IMR-90 (cell line): ENCODE results near the gene FTO. TPM values are rescaled to one million over a fixed set of nuclear protein-coding genes. Genes with fewer than 3 reads are reported as not detected.
A peak's percentile ranks its signal among the peaks of the same experiment; 100 is the strongest.

Source experiments
- ATAC-seq: fragments of 200-7000 bp; cut with Tn5 transposase; 2 replicates; pipeline ENCODE4 v1.9.1; 2020; ENCODE audit warnings: low read depth, mild to moderate bottlenecking, moderate library complexity
- BruUV-seq: library from RNA; stranded (reverse); fragments of 400-500 nt; replicated peaks from 2 replicates; lab custom pipeline; 2021; lab: Mats Ljungman, UMichigan
- CTCF ChIA-PET: fragments of 300-600 bp; formaldehyde crosslinking; extraction: SDS; loops from one replicate; lab custom pipeline; 2021; ENCODE audit warnings: antibody characterized with exemption; lab: Yijun Ruan, JAX
- POLR2A ChIA-PET: fragments of 300-600 bp; sonication (Branson Sonifier 250); formaldehyde crosslinking; loops from one replicate; lab custom pipeline; 2022; ENCODE audit warnings: antibody characterized with exemption; ENCODE audit not compliant: unreplicated experiment; lab: Charles Lee
- DNase-seq: peaks from one replicate; pipeline ENCODE4 v3.0.0; 2013
- H2AFZ ChIP-seq: replicated peaks from 2 replicates; pipeline ENCODE3; 2013; ENCODE audit warnings: low read length, mild to moderate bottlenecking; ENCODE audit not compliant: poor library complexity
- H2AK5ac ChIP-seq: 2 replicates; pipeline ENCODE4 v1.6.1; 2013; ENCODE audit warnings: low read depth, low read length, inconsistent platforms
- H2AK9ac ChIP-seq: replicated peaks from 2 replicates; pipeline ENCODE3; 2013; ENCODE audit warnings: mild to moderate bottlenecking, low read depth, low read length, moderate library complexity; ENCODE audit not compliant: poor library complexity
- H2BK120ac ChIP-seq: 2 replicates; pipeline ENCODE4 v1.6.1; 2013; ENCODE audit warnings: low read depth, low read length, inconsistent platforms
- H2BK15ac ChIP-seq: 3 replicates; pipeline ENCODE4 v1.6.1; 2013; ENCODE audit warnings: low read depth, low read length, inconsistent platforms
- H2BK20ac ChIP-seq: 2 replicates; pipeline ENCODE4 v1.6.1; 2013; ENCODE audit warnings: low read depth, mild to moderate bottlenecking, inconsistent platforms, low read length, moderate library complexity
- H2BK5ac ChIP-seq: 2 replicates; pipeline ENCODE4 v1.6.1; 2013; ENCODE audit warnings: mild to moderate bottlenecking, low read depth, low read length, inconsistent platforms; ENCODE audit not compliant: poor library complexity, severe bottlenecking
- H3K14ac ChIP-seq: replicated peaks from 2 replicates; pipeline ENCODE4 v1.6.1; 2013; ENCODE audit warnings: low read depth, low read length, inconsistent platforms
- H3K18ac ChIP-seq: 2 replicates; pipeline ENCODE4 v1.6.1; 2013; ENCODE audit warnings: low read depth, low read length, control low read depth
- H3K23ac ChIP-seq: 2 replicates; pipeline ENCODE4 v1.6.1; 2013; ENCODE audit warnings: low read depth, low read length, inconsistent platforms
- H3K27ac ChIP-seq: 2 replicates; pipeline ENCODE4 v1.5.1; 2013; ENCODE audit warnings: mild to moderate bottlenecking, control low read depth, low read length; ENCODE audit not compliant: insufficient read depth
- H3K27me3 ChIP-seq: 2 replicates; pipeline ENCODE4 v1.6.1; 2013; ENCODE audit warnings: low read length; ENCODE audit not compliant: control insufficient read depth, insufficient read depth
- H3K36me3 ChIP-seq: 2 replicates; pipeline ENCODE4 v1.6.1; 2013; ENCODE audit warnings: low read length, mixed read lengths; ENCODE audit not compliant: control insufficient read depth, insufficient read depth
- H3K4ac ChIP-seq: 2 replicates; pipeline ENCODE4 v1.6.1; 2013; ENCODE audit warnings: low read depth, low read length, inconsistent platforms
- H3K4me1 ChIP-seq: 2 replicates; pipeline ENCODE4 v1.6.1; 2013; ENCODE audit warnings: low read length, mixed read lengths; ENCODE audit not compliant: control insufficient read depth, insufficient read depth
- H3K4me2 ChIP-seq: 2 replicates; pipeline ENCODE4 v1.6.1; 2013; ENCODE audit warnings: low read depth, mild to moderate bottlenecking, control low read depth, low read length, moderate library complexity
- H3K4me3 ChIP-seq: 2 replicates; pipeline ENCODE4 v1.5.1; 2013; ENCODE audit warnings: low read depth, mild to moderate bottlenecking, control low read depth, low read length, moderate library complexity; ENCODE audit not compliant: insufficient read depth
- H3K56ac ChIP-seq: 2 replicates; pipeline ENCODE4 v1.6.1; 2013; ENCODE audit warnings: low read length, inconsistent platforms; ENCODE audit not compliant: insufficient read depth; ENCODE audit errors: extremely low read depth
- H3K79me1 ChIP-seq, 2 experiments: 2 replicates each; pipeline ENCODE4 v1.6.1; 2013; ENCODE audit warnings: low read length in 2 of 2, inconsistent platforms in 1 of 2, low read depth in 1 of 2
- H3K9ac ChIP-seq: 2 replicates; pipeline ENCODE4 v1.6.1; 2013; ENCODE audit warnings: low read depth, low read length, control low read depth
- H3K9me1 ChIP-seq: 2 replicates; pipeline ENCODE4 v1.6.1; 2013; ENCODE audit warnings: low read length, inconsistent platforms; ENCODE audit not compliant: insufficient read depth
- H3K9me3 ChIP-seq: 2 replicates; pipeline ENCODE4 v1.6.1; 2013; ENCODE audit warnings: low read length; ENCODE audit not compliant: control insufficient read depth, insufficient read depth
- H4K20me1 ChIP-seq: 2 replicates; pipeline ENCODE4 v1.6.1; 2013; ENCODE audit warnings: low read length, inconsistent platforms; ENCODE audit not compliant: insufficient read depth
- H4K5ac ChIP-seq: 2 replicates; pipeline ENCODE4 v1.6.1; 2013; ENCODE audit warnings: mild to moderate bottlenecking, low read depth, low read length, control low read depth
- H4K8ac ChIP-seq, 2 experiments: 2 replicates each; pipeline ENCODE4 v1.6.1; 2013; ENCODE audit warnings: low read depth in 2 of 2, low read length in 2 of 2, control low read depth in 1 of 2, inconsistent platforms in 1 of 2
- H4K91ac ChIP-seq: 2 replicates; pipeline ENCODE4 v1.6.1; 2013; ENCODE audit warnings: low read depth, low read length, inconsistent platforms; ENCODE audit not compliant: insufficient read depth
- BHLHE40 ChIP-seq: fragments of 150-350 bp; IDR thresholded peaks from 2 replicates; pipeline ENCODE4 v1.6.1; 2016; ENCODE audit warnings: mild to moderate bottlenecking, low read depth, low read length
- CEBPB ChIP-seq: IDR thresholded peaks from 2 replicates; pipeline ENCODE4 v1.6.1; 2012; ENCODE audit warnings: low read depth, low read length, improper control_type of control experiment
- CHD1 ChIP-seq: IDR thresholded peaks from 2 replicates; pipeline ENCODE4 v1.6.1; 2012; ENCODE audit warnings: low read depth, low read length, improper control_type of control experiment
- CTCF ChIP-seq: conservative IDR thresholded peaks from 2 replicates; pipeline ENCODE4 v1.5.1; 2012; ENCODE audit warnings: mild to moderate bottlenecking, low read depth, low read length, improper control_type of control experiment
- ELK1 ChIP-seq: fragments of 150-350 bp; IDR thresholded peaks from 2 replicates; pipeline ENCODE4 v1.6.1; 2016; ENCODE audit warnings: low read depth, mild to moderate bottlenecking, low read length, moderate library complexity, borderline replicate concordance
- FOS ChIP-seq: fragments of 150-350 bp; IDR thresholded peaks from 2 replicates; pipeline ENCODE4 v1.6.1; 2016; ENCODE audit warnings: low read depth, low read length
- MAZ ChIP-seq: IDR thresholded peaks from 2 replicates; pipeline ENCODE4 v1.6.1; 2012; ENCODE audit warnings: low read depth, mild to moderate bottlenecking, low read length, improper control_type of control experiment, moderate library complexity, borderline replicate concordance
- POLR2A ChIP-seq: IDR thresholded peaks from 2 replicates; pipeline ENCODE4 v1.6.1; 2012; ENCODE audit warnings: mild to moderate bottlenecking, low read depth, low read length
- RCOR1 ChIP-seq: IDR thresholded peaks from 2 replicates; pipeline ENCODE4 v1.6.1; 2012; ENCODE audit warnings: mild to moderate bottlenecking, low read length, improper control_type of control experiment; ENCODE audit not compliant: insufficient replicate concordance
- RFX5 ChIP-seq: IDR thresholded peaks from 2 replicates; pipeline ENCODE4 v1.8.0; 2012; ENCODE audit warnings: low read depth, mild to moderate bottlenecking, low read length, moderate library complexity
- SMC3 ChIP-seq: fragments of 150-350 bp; IDR thresholded peaks from 2 replicates; pipeline ENCODE4 v1.6.1; 2016; ENCODE audit warnings: low read depth, mild to moderate bottlenecking, antibody characterized with exemption, low read length, moderate library complexity
- WGBS, 2 experiments: methylation state at CpG; one replicate each; pipeline versions ENCODE4 v1.1.5 to v1.1.7; 2013; ENCODE audit warnings: missing lambda C conversion rate in 2 of 2; ENCODE audit not compliant: insufficient read length in 1 of 2; ENCODE audit errors: extremely low coverage in 2 of 2; 5-methylcytosine and 5-hydroxymethylcytosine counted together
- dilution Hi-C: fragments of 300-500 bp; cut with HindIII; formaldehyde crosslinking; loops from one replicate; pipeline ENCODE4 v1.14.3; 2018; ENCODE audit warnings: low sequenced_read_pairs; ENCODE audit not compliant: unreplicated experiment
- in situ Hi-C: fragments of 300-500 bp; cut with MboI; formaldehyde crosslinking; loops from 3 replicates; pipeline ENCODE4 v1.14.3; 2019; ENCODE audit warnings: low sequenced_read_pairs, inconsistent platforms, mixed read lengths
- intact Hi-C: fragments of 100-400 bp; cut with micrococcal nuclease; formaldehyde crosslinking; loops from 2 replicates; pipeline ENCODE4 v1.10.0; 2022
- polyA plus RNA-seq, 3 experiments: library from polyadenylated mRNA; depleted of rRNA; stranded (reverse); fragments of >200 nt; gene quantifications; 2 replicates each; pipeline ENCODE4 v1.2.3, GENCODE V29; 2012; ENCODE audit warnings: low replicate concordance in 1 of 3
- total RNA-seq: library from RNA; depleted of rRNA; stranded (reverse); fragments of >200 nt; gene quantifications from 2 replicates; pipeline ENCODE4 v1.2.3, GENCODE V29; 2012

FTO gene
- total and polyA plus RNA-seq, 2 of the 4 experiments (the other 2 are of a cell fraction), result 70.3 to 132 TPM

- H2BK15ac ChIP-seq, result peak overlapping the region; percentile 78; the same call in 2 of the 3 replicates
- dilution Hi-C loops, result no loop called here
- peak overlapping the region; percentile 98 for H2BK5ac ChIP-seq
- CTCF ChIA-PET, result interaction anchor here (0.6 to 1.3 kb wide), 4 partner anchors 16 to 78 kb away, joined by 3 to 4 read pairs (median 4); no protein-coding TSS in a partner anchor
- peaks cover 8% of the 10 kb centered on the region for H3K36me3 ChIP-seq
- no peak overlapping the region for H3K9ac ChIP-seq
- peak overlapping the region; percentile 57; the same call in 1 of the 2 replicates for H3K23ac ChIP-seq
- H3K56ac ChIP-seq, result peak overlapping the region; percentile 42; the same call in 1 of the 2 replicates
- H3K4me1 ChIP-seq, result peaks cover 12% of the 10 kb centered on the region
- peak overlapping the region; percentile 94 for H2BK120ac ChIP-seq
- peak; percentile 70 for ATAC-seq
- peak overlapping the region; percentile 90 for H3K4ac ChIP-seq
- H2BK20ac ChIP-seq, result peak overlapping the region; percentile 83
- H3K14ac ChIP-seq, result peak overlapping the region; percentile 64
- peaks cover 13% of the 10 kb centered on the region for H3K9me1 ChIP-seq
- peak; percentile 80 for DNase-seq
- peak overlapping the region; percentile 93 for H3K18ac ChIP-seq
- peak overlapping the region; percentile 63 for H2AFZ ChIP-seq
- H2AK9ac ChIP-seq, result peak overlapping the region; percentile 48
- no peaks in the 10 kb centered on the region for H3K27me3 ChIP-seq
- peak overlapping the region; percentile 84 for H4K5ac ChIP-seq
- H3K79me1 ChIP-seq, result peaks cover 16 to 34% of the 10 kb centered on the region in 2 experiments
- intact Hi-C loops, result no loop called here
- peak overlapping the region; percentile 85 for H4K91ac ChIP-seq
- H3K4me3 ChIP-seq, result no peak overlapping the region
- H3K9me3 ChIP-seq, result no peaks in the 10 kb centered on the region
- H3K27ac ChIP-seq, result peak overlapping the region; percentile 97
- peak overlapping the region; percentile 41 to 65 for H4K8ac ChIP-seq
- POLR2A ChIA-PET, result no interaction called here
- H2AK5ac ChIP-seq, result peak overlapping the region; percentile 90
- peak overlapping the region; percentile 88; the same call in 1 of the 2 replicates for H3K4me2 ChIP-seq
- no TSS peak for BruUV-seq
- in situ Hi-C loops, result no loop called here
- 88% methylated on average over 1 of the region's 4 CpGs; no CpG with 5 or more reads in 1 of the 2 experiments for WGBS, 2 experiments
- H4K20me1 ChIP-seq, result peaks cover 6% of the 10 kb centered on the region; the same call in 1 of the 2 replicates
- TF ChIP-seq RCOR1 (no peak), ELK1 (no peak), CEBPB (peak; percentile 45; the same call in 1 of the 2 replicates), CTCF (no peak), RFX5 (no peak), POLR2A (no peak), SMC3 (no peak), MAZ (no peak), FOS (peak; percentile 52; the same call in 1 of the 2 replicates), BHLHE40 (no peak), CHD1 (no peak)
Measured at GRCh38 chr16:53821957-53822625, 118.1 kb downstream of the FTO start.
